Measurements from ENCODE around the gene ZNF506.
A peak's percentile ranks its signal among the peaks of the same experiment; 100 is the strongest.
"Not testable (repeated sequence)": the region's sequence is repeated elsewhere in the genome, so short reads cannot be mapped to it uniquely, and the experiment has no call there.

ZNF506 gene

GRCh38 chr19:19849056-19849455 lies 27.5 kb upstream of the ZNF506 start:
- TF ChIP-seq CTCF (IDR thresholded peaks at IDR 0.05; ENCODE audit: low read length, missing control alignments) = no peak
- H3K4me3 ChIP-seq (replicated peaks; ENCODE audit: low read depth, low read length) = no peak overlapping the region
- no peak for DNase-seq (ENCODE audit: low read depth)

- DNase-seq (ENCODE audit: low read depth) = no peak
- no peak for TF ChIP-seq CTCF (IDR thresholded peaks at IDR 0.05; ENCODE audit: low read length, missing control alignments)
- no peak overlapping the region for H3K4me3 ChIP-seq (replicated peaks; ENCODE audit: low read depth, low read length)
Observed at GRCh38 chr19:19847781-19848180, 26.2 kb upstream of the ZNF506 start.

- DNase-seq (ENCODE audit: low read depth) = no peak
- TF ChIP-seq CTCF (IDR thresholded peaks at IDR 0.05; ENCODE audit: low read length, missing control alignments) = no peak
- H3K4me3 ChIP-seq (replicated peaks; ENCODE audit: low read depth, low read length) = no peak overlapping the region
Observed at GRCh38 chr19:19835560-19836038, 14.0 kb upstream of the ZNF506 start.

- no peak for TF ChIP-seq CTCF (IDR thresholded peaks at IDR 0.05; ENCODE audit: low read length, missing control alignments)
- no peak for DNase-seq (ENCODE audit: low read depth)
- H3K4me3 ChIP-seq (replicated peaks; ENCODE audit: low read depth, low read length) = no peak overlapping the region
Observed at GRCh38 chr19:19826875-19827274, 5.3 kb upstream of the ZNF506 start.

- DNase-seq (ENCODE audit: low read depth) = no peak
- H3K4me3 ChIP-seq (replicated peaks; ENCODE audit: low read depth, low read length) = no peak overlapping the region
- no peak for TF ChIP-seq CTCF (IDR thresholded peaks at IDR 0.05; ENCODE audit: low read length, missing control alignments)
Observed at GRCh38 chr19:19823916-19824315, 2.4 kb upstream of the ZNF506 start.

GRCh38 chr19:19821976-19822375 lies 426 bp upstream of the ZNF506 start:
- H3K4me3 ChIP-seq (replicated peaks; ENCODE audit: low read depth, low read length) = peak overlapping the region; percentile 76
- not testable (repeated sequence) for DNase-seq (ENCODE audit: low read depth)

GRCh38 chr19:19820774-19821320 lies 703 bp downstream of the ZNF506 start:
- peak overlapping the region; percentile 76 for H3K4me3 ChIP-seq (replicated peaks; ENCODE audit: low read depth, low read length)
- DNase-seq (ENCODE audit: low read depth) = no peak
- TF ChIP-seq CTCF (IDR thresholded peaks at IDR 0.05; ENCODE audit: low read length, missing control alignments) = no peak
